GM19193 (cell line): Measurements from ENCODE around the gene PRKAA1.

Source experiments
- POLR2A ChIP-seq: IDR thresholded peaks from 4 replicates; pipeline ENCODE4 v1.6.1; 2011; ENCODE audit not compliant: insufficient read depth, insufficient read length; ENCODE audit errors: extremely low read depth

PRKAA1 gene

GRCh38 chr5:40755407-40756365 lies 42.5 kb downstream of the PRKAA1 start, which contains the start of gene TTC33:
Gene TTC33 (minus strand): TSS chr5:40755961. CDS start chr5:40747018, 8,943 bp downstream.
- TF ChIP-seq POLR2A, result peak; percentile 25

GRCh38 chr5:40755093-40755406 lies 43.1 kb downstream of the PRKAA1 start:
- no peak for TF ChIP-seq POLR2A

DNA sequence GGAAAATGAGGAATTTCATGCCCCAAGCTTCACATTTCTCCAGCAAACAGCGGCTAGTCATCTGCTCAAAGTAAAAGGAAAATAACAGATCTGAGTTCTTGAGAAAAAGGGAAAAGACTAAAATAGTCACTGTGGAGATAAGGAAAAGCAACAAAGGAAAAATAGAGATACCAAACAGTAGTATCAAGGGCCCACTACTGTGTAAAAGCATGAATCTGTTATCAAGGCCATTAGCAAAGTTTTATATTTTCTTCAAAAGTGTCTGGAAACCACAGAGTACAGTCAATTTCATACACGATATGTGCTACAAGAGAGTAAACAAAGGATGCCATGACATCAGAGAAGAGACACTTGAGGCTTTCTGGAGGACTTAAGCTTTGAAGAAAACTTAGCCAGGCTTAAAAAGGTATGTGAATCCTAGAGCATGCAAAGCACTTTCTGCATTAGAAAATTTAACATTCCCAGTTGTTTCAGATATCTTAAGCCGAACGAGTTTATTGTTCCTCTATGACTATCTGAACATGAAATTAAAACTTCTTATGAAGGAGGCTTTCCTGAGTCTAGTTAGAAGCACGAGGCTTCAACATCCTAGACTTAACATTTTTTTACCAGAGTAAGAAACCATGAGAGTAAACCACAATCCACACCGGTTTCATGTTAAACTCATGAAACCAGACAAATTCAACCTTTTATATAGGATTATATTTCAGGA lies 43.6 kb downstream of the PRKAA1 start:
- no peak for TF ChIP-seq POLR2A

GRCh38 chr5:40746703-40747102 lies 51.5 kb downstream of the PRKAA1 start:
- no peak for TF ChIP-seq POLR2A

DNA sequence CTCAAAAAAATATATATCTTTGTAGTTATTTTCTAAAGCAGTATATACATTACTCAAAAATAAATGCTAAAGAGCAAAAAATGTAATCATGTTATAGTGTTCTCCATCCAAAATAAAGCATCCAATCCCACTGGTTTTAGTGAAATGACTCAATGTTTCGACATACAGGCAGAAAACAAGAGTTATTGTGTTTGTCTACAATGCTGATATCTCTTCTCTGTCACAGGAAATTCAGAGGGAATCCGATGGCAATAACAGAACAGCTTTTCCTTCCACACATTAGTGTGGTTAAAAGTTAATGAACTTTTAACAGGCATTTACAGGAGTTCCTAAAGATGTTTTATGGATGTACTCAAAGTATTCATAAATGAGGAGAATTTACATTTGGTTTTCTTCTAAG lies 54.4 kb downstream of the PRKAA1 start:
- TF ChIP-seq POLR2A, result no peak

DNA sequence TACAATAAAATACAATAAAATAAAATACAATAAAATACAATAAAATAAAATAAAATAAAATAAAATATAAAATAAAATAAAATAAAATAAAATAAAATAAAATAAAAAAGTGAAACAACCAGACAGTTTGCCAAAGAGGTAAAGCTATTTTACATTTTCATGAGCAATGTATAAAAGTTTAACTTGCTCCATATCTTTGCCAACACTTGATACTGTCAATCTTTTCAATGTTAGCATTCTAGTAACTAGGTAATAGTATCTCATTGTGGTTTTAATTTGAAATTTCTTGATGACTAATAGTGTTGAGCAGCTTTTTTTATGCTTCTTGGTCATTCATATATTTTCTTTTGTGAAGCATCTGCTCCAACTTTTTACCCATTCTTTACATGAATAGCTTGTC lies 59.7 kb downstream of the PRKAA1 start:
- no peak for TF ChIP-seq POLR2A

DNA sequence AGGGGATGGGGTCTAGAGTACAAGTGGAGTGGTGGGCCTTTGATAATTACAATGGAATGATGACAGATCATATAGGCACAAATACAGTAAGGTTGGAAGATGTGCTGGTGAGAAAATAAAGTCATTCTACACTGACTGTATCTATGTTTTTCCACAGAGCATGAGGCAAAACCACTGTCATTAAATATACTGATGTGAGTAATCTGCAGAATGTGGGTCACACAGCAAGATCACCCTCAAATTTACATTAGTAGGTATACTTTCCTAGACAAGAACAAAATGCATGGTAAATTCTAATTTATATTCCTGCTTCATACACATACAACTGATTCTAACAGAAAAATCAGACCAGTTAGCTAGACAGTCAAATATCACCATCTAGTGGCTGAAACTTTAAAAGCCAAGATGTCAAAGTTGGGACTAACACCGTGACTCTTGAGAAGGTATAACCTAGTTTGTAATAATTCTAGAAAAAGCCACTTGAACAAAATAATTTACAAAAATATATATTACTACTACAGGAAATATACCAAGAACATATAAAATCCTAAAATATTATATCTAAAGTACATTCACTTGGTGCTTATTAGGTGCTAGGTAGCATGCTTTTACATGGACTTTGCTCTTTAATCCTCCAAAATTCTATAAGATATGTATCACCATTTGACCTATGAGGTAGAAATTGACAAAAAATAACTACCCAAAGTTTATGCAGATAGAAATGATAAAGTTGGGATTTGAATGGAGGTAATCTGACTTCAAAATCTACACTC lies 61.9 kb downstream of the PRKAA1 start:
- no peak for TF ChIP-seq POLR2A

GRCh38 chr5:40735609-40736008 lies 62.6 kb downstream of the PRKAA1 start:
- no peak for TF ChIP-seq POLR2A

DNA sequence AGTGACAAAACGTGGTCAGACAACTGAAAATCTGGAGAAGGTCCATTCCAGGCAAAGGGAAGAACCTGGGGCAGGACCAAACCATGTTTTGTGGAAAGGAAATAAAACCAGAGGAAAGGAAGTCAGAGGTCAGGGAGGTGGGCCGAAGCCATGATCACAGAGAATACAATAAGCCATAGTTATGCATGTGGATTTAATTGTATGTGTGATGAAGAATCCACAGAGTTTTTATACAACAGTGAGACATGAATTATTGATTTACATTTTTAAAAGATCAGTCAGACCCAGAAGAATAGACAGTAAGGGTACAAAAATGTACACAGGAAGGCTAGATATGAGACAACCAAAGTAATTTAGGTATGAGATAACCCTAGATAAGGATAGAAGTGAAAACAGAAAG lies 63.2 kb downstream of the PRKAA1 start:
- no peak for TF ChIP-seq POLR2A

GRCh38 chr5:40733879-40734563 lies 64.2 kb downstream of the PRKAA1 start:
- TF ChIP-seq POLR2A, result no peak

GRCh38 chr5:40733434-40733833 lies 64.7 kb downstream of the PRKAA1 start:
- TF ChIP-seq POLR2A, result no peak

DNA sequence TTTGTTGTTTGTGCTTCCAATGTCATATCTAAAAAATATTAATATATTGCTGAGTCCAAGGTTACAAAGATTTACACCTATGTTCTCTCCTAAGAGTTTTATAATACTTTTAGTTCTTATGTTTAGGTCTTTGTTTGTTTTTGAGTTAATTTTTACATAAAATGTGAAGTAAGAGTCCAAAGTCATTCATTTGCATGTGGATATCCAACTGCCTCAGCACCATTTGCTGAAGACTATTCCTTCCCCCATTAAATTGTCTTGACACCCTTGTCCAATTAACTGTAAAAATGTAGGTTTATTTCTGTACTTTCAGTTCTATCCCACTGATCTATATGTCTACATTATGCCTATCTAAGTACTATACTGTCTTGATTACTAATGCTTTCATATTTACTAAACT lies 78.1 kb downstream of the PRKAA1 start:
- no peak for TF ChIP-seq POLR2A

GRCh38 chr5:40717281-40717680 lies 80.9 kb downstream of the PRKAA1 start:
- TF ChIP-seq POLR2A, result no peak

GRCh38 chr5:40716590-40716989 lies 81.6 kb downstream of the PRKAA1 start:
- no peak for TF ChIP-seq POLR2A

DNA sequence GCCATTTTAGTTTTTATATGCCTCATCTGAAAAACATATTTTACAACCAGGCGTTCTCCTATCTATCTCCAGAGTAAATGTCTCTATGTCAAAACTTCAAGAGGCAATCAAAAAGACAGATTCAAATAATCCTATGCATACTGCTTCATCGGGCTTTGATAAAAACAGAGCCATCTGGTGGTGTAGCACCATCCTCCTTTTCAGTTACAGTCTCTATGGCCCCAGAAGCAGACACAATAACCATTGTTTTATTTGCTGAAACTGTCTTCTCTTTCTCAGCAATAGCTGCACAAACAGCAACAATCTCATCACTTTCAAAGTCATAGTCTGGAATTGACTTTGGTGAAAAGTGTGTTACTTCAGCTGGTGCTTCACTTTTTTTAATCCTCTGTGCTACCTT lies 82.2 kb downstream of the PRKAA1 start:
- TF ChIP-seq POLR2A, result no peak

GRCh38 chr5:40714001-40714400 lies 84.2 kb downstream of the PRKAA1 start:
- no peak for TF ChIP-seq POLR2A
